Measurements from ENCODE around the gene NTN4. TPM values are rescaled to one million over a fixed set of nuclear protein-coding genes. Genes with fewer than 3 reads are reported as not detected.

Gene NTN4
- total and polyA plus RNA-seq, 4 donors: 3.2 to 30.5 (median 15.0) TPM

- no peaks in the 10 kb centered on the region for H3K27me3 ChIP-seq (ENCODE audit: control insufficient read depth in 4 of 4, insufficient read depth in 4 of 4, low read length in 3 of 4)
- no peak overlapping the region for H3K27ac ChIP-seq (ENCODE audit: low read depth in 1 of 2, low read length in 2 of 2)
- WGBS: 86% methylated on average over 9 of the region's 9 CpGs
- no peak overlapping the region for H3K4me3 ChIP-seq (ENCODE audit: low read depth in 1 of 3, low read length in 3 of 3)
- H3K4me1 ChIP-seq (ENCODE audit: control insufficient read depth in 4 of 4, insufficient read depth in 4 of 4, low read length in 3 of 4): peaks cover 0 to 8% (median 2%) of the 10 kb centered on the region in 4 donors
- TF ChIP-seq RAD21 (IDR thresholded peaks at IDR 0.05): no peak
- TF ChIP-seq HNF4G (IDR thresholded peaks at IDR 0.05): no peak
- TF ChIP-seq GABPA (IDR thresholded peaks at IDR 0.05 in 1 of 2, conservative IDR thresholded peaks at IDR 0.05 in 1 of 2): no peak
- DNase-seq (ENCODE audit: low spot score): no peak
- H3K36me3 ChIP-seq (ENCODE audit: control insufficient read depth in 4 of 4, insufficient read depth in 3 of 4, low read depth in 1 of 4, low read length in 3 of 4): no peaks in the 10 kb centered on the region
- H3K9me3 ChIP-seq (ENCODE audit: control insufficient read depth in 4 of 4, low read length in 3 of 4): no peaks in the 10 kb centered on the region
- no peak overlapping the region for H3K9ac ChIP-seq (ENCODE audit: low read depth in 1 of 2, low read length in 2 of 2)
Observed at GRCh38 chr12:95648990-95649791, 141.4 kb downstream of the NTN4 start.

GRCh38 chr12:95646781-95647190, 143.8 kb downstream of the NTN4 start:
- H3K4me1 ChIP-seq (ENCODE audit: control insufficient read depth in 4 of 4, insufficient read depth in 4 of 4, low read length in 3 of 4): peaks cover 0 to 5% (median 1%) of the 10 kb centered on the region in 4 donors
- H3K4me3 ChIP-seq (ENCODE audit: low read depth in 1 of 3, low read length in 3 of 3): no peak overlapping the region
- H3K27me3 ChIP-seq (ENCODE audit: control insufficient read depth in 4 of 4, insufficient read depth in 4 of 4, low read length in 3 of 4): no peaks in the 10 kb centered on the region
- TF ChIP-seq YY1 (IDR thresholded peaks at IDR 0.05): no peak
- TF ChIP-seq HNF4A (conservative IDR thresholded peaks at IDR 0.05): no peak
- TF ChIP-seq HNF4G (IDR thresholded peaks at IDR 0.05): no peak
- TF ChIP-seq FOXA2 (IDR thresholded peaks at IDR 0.05): no peak
- no peak for TF ChIP-seq FOXA1 (IDR thresholded peaks at IDR 0.05)
- TF ChIP-seq JUND (IDR thresholded peaks at IDR 0.05): no peak
- no peak for TF ChIP-seq ATF3 (IDR thresholded peaks at IDR 0.05)
- TF ChIP-seq REST (IDR thresholded peaks at IDR 0.05): no peak
- no peak for TF ChIP-seq SP1 (IDR thresholded peaks at IDR 0.05)
- no peak for TF ChIP-seq TAF1 (conservative IDR thresholded peaks at IDR 0.05)
- H3K9ac ChIP-seq (ENCODE audit: low read depth in 1 of 2, low read length in 2 of 2): no peak overlapping the region
- no peak for DNase-seq (ENCODE audit: low spot score)
- H3K36me3 ChIP-seq (ENCODE audit: control insufficient read depth in 4 of 4, insufficient read depth in 3 of 4, low read depth in 1 of 4, low read length in 3 of 4): no peaks in the 10 kb centered on the region
- 79% methylated on average over 5 of the region's 5 CpGs for WGBS
- H3K9me3 ChIP-seq (ENCODE audit: control insufficient read depth in 4 of 4, low read length in 3 of 4): no peaks in the 10 kb centered on the region
- H3K27ac ChIP-seq (ENCODE audit: low read depth in 1 of 2, low read length in 2 of 2): no peak overlapping the region

- no peak for DNase-seq (ENCODE audit: low spot score)
- Histone ChIP-seq H3K27me3 (ENCODE audit: control insufficient read depth in 4 of 4, insufficient read depth in 4 of 4, low read length in 3 of 4) (no peaks in the 10 kb centered on the region), H3K9me3 (ENCODE audit: control insufficient read depth in 4 of 4, low read length in 3 of 4) (no peaks in the 10 kb centered on the region), H3K4me1 (ENCODE audit: control insufficient read depth in 4 of 4, insufficient read depth in 4 of 4, low read length in 3 of 4) (no peaks in the 10 kb centered on the region), H3K4me3 (ENCODE audit: low read depth in 1 of 3, low read length in 3 of 3) (no peak overlapping the region), H3K36me3 (ENCODE audit: control insufficient read depth in 4 of 4, insufficient read depth in 3 of 4, low read depth in 1 of 4, low read length in 3 of 4) (no peaks in the 10 kb centered on the region), H3K9ac (ENCODE audit: low read depth in 1 of 2, low read length in 2 of 2) (no peak overlapping the region), H3K27ac (ENCODE audit: low read depth in 1 of 2, low read length in 2 of 2) (no peak overlapping the region)
- 93% methylated on average over 4 of the region's 4 CpGs for WGBS
- TF ChIP-seq, protein P1, sequence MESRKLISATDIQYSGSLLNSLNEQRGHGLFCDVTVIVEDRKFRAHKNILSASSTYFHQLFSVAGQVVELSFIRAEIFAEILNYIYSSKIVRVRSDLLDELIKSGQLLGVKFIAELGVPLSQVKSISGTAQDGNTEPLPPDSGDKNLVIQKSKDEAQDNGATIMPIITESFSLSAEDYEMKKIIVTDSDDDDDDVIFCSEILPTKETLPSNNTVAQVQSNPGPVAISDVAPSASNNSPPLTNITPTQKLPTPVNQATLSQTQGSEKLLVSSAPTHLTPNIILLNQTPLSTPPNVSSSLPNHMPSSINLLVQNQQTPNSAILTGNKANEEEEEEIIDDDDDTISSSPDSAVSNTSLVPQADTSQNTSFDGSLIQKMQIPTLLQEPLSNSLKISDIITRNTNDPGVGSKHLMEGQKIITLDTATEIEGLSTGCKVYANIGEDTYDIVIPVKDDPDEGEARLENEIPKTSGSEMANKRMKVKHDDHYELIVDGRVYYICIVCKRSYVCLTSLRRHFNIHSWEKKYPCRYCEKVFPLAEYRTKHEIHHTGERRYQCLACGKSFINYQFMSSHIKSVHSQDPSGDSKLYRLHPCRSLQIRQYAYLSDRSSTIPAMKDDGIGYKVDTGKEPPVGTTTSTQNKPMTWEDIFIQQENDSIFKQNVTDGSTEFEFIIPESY (IDR thresholded peaks at IDR 0.05): no peak
- TF ChIP-seq HNF4G (IDR thresholded peaks at IDR 0.05) (no peak), TAF1 (conservative IDR thresholded peaks at IDR 0.05) (no peak), ATF3 (IDR thresholded peaks at IDR 0.05) (no peak), RXRA (IDR thresholded peaks at IDR 0.05) (no peak), GABPA (IDR thresholded peaks at IDR 0.05 in 1 of 2, conservative IDR thresholded peaks at IDR 0.05 in 1 of 2) (no peak), FOXA2 (IDR thresholded peaks at IDR 0.05) (no peak), NR2F2 (IDR thresholded peaks at IDR 0.05) (no peak)
- TF ChIP-seq, protein P2, sequence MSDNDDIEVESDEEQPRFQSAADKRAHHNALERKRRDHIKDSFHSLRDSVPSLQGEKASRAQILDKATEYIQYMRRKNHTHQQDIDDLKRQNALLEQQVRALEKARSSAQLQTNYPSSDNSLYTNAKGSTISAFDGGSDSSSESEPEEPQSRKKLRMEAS (IDR thresholded peaks at IDR 0.05): no peak
Observed at GRCh38 chr12:95643256-95643655, 147.3 kb downstream of the NTN4 start.

Measured in liver (tissue), 9 donors.